A673 (cell line): ENCODE measurements around the gene DUSP18.

Experiments
- CTCF ChIP-seq: fragments of 300-800, 200-600 bp; sonication (generic); conservative IDR thresholded peaks from 2 replicates; pipeline ENCODE4 v1.5.1; 2017; ENCODE audit warnings: low read depth, mild to moderate bottlenecking, antibody characterized with exemption, low read length, moderate library complexity, mixed read lengths
- EZH2 ChIP-seq: fragments of 200-600 bp; sonication (generic); IDR thresholded peaks from 2 replicates; pipeline ENCODE4 v1.6.1; 2017; ENCODE audit warnings: borderline replicate concordance, low read depth, mild to moderate bottlenecking, mixed read lengths, antibody characterized with exemption, low read length; ENCODE audit not compliant: poor library complexity, severe bottlenecking

DNA sequence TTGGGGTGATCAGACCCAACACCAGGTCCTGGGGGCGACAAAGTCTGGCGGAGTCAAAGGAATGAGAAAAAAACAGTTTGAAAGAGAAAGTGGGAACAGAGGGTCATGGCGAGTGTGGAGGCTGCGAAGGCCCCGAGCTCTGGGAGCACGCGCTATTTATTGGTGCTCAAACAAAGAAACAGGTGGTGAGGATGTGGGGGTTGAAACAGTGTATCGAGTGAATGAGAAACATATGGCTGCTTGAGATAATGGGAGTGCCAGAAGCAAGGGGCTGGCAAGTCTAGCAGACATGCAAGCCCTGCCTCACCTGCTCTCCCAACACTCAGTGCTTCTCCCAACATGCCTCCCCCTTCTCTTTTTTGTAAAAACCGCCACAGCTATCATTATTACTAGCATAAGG, 7.8 kb upstream of the DUSP18 start:
- TF ChIP-seq CTCF (no peak), EZH2 (no peak)
